ENCODE measurements around the gene AADACL4.

- TF ChIP-seq CTCF (IDR thresholded peaks at IDR 0.05; ENCODE audit: poor library complexity) (no peak), EZH2 (IDR thresholded peaks at IDR 0.05; ENCODE audit: borderline replicate concordance) (no peak), EZH2phosphoT487 (IDR thresholded peaks at IDR 0.05; ENCODE audit: low read depth, severe bottlenecking, unreplicated experiment) (no peak)
These were observed 44.2 kb upstream of the AADACL4 start for GRCh38 chr1:12599657-12600056.

Measured in hepatocyte (in vitro differentiated cells).